Parathyroid adenoma (tissue), 2 donors: ENCODE results near the gene KLHL30.

ENCODE experiments used
- H2AFZ ChIP-seq: fragments of 300-600 bp; sonication (generic); one replicate; pipeline ENCODE4 v1.7.0; 2017; ENCODE audit warnings: antibody characterized with exemption, mild to moderate bottlenecking
- H3K27ac ChIP-seq: fragments of 300-600 bp; sonication (generic); one replicate; pipeline ENCODE4 v1.7.0; 2017
- H3K27me3 ChIP-seq: fragments of 300-600 bp; sonication (generic); one replicate; pipeline ENCODE4 v1.7.0; 2017; ENCODE audit warnings: low read length; ENCODE audit not compliant: control insufficient read depth, insufficient read depth
- H3K36me3 ChIP-seq: fragments of 300-600 bp; sonication (generic); one replicate; pipeline ENCODE4 v1.7.0; 2017; ENCODE audit warnings: low read length; ENCODE audit not compliant: control insufficient read depth, insufficient read depth
- H3K4me1 ChIP-seq: fragments of 300-600 bp; sonication (generic); one replicate; pipeline ENCODE4 v1.7.0; 2017; ENCODE audit warnings: control low read depth
- H3K4me2 ChIP-seq: fragments of 300-600 bp; sonication (generic); one replicate; pipeline ENCODE4 v1.7.0; 2017; ENCODE audit warnings: low read length
- H3K4me3 ChIP-seq: fragments of 300-600 bp; sonication (generic); one replicate; pipeline ENCODE4 v1.7.0; 2017; ENCODE audit warnings: low read depth, low read length
- H3K79me2 ChIP-seq: fragments of 300-600 bp; sonication (generic); one replicate; pipeline ENCODE4 v1.7.0; 2017; ENCODE audit warnings: control low read depth
- H3K9ac ChIP-seq: fragments of 300-600 bp; sonication (generic); one replicate; pipeline ENCODE4 v1.7.0; 2017; ENCODE audit warnings: mild to moderate bottlenecking
- H3K9me3 ChIP-seq: fragments of 300-600 bp; sonication (generic); one replicate; pipeline ENCODE4 v1.7.0; 2017; ENCODE audit warnings: low read length; ENCODE audit not compliant: control insufficient read depth
- TF ChIP-seq, protein P1 (sequence below): fragments of 300-600 bp; sonication (generic); IDR thresholded peaks from one replicate; pipeline ENCODE4 v1.7.0; 2017; ENCODE audit warnings: antibody characterized with exemption, mild to moderate bottlenecking
- donor health status: primary hyperparathyroidism.

KLHL30 gene

DNA sequence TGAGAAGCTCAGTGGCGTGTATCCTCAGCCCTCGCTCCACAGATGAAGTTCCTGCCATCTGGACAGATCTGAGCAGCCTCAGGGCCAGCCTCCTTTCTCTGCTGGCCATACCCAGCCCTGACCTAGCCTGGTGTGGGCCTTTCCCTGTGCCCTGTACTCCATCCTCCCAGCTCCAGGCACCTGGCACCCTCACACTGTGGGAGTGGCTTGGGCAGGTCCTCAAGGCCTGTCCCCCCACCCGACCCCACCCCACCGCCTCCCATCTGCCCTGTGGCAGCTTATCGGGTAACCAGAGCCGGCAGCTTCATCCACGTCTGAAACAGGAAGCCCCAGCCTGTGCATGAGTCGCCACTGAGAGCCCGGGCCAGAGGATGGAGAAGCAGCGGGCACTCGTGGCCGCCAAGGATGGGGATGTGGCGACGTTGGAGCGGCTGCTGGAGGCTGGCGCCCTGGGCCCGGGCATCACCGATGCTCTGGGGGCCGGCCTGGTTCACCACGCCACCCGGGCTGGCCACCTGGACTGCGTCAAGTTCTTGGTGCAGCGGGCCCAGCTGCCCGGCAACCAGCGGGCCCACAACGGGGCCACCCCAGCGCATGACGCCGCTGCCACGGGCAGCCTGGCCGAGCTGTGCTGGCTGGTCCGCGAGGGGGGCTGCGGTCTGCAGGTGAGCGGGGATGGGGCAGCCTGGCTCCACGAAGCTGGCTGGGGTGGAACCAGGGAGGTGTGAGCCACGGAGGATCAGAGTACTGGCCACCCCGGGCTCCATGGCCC, 38.2 kb upstream of the KLHL30 start, which contains the start of gene ESPNL:
TSS of gene ESPNL (plus strand) at position 292 of the 772 bp plus-strand sequence. CDS start at position 372, 80 bp downstream.
- Histone ChIP-seq H3K9ac (no peak within 1 kb of the TSS), H3K27ac (no peak within 1 kb of the TSS)
- TF ChIP-seq, protein P1, sequence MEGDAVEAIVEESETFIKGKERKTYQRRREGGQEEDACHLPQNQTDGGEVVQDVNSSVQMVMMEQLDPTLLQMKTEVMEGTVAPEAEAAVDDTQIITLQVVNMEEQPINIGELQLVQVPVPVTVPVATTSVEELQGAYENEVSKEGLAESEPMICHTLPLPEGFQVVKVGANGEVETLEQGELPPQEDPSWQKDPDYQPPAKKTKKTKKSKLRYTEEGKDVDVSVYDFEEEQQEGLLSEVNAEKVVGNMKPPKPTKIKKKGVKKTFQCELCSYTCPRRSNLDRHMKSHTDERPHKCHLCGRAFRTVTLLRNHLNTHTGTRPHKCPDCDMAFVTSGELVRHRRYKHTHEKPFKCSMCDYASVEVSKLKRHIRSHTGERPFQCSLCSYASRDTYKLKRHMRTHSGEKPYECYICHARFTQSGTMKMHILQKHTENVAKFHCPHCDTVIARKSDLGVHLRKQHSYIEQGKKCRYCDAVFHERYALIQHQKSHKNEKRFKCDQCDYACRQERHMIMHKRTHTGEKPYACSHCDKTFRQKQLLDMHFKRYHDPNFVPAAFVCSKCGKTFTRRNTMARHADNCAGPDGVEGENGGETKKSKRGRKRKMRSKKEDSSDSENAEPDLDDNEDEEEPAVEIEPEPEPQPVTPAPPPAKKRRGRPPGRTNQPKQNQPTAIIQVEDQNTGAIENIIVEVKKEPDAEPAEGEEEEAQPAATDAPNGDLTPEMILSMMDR, result no peak

DNA sequence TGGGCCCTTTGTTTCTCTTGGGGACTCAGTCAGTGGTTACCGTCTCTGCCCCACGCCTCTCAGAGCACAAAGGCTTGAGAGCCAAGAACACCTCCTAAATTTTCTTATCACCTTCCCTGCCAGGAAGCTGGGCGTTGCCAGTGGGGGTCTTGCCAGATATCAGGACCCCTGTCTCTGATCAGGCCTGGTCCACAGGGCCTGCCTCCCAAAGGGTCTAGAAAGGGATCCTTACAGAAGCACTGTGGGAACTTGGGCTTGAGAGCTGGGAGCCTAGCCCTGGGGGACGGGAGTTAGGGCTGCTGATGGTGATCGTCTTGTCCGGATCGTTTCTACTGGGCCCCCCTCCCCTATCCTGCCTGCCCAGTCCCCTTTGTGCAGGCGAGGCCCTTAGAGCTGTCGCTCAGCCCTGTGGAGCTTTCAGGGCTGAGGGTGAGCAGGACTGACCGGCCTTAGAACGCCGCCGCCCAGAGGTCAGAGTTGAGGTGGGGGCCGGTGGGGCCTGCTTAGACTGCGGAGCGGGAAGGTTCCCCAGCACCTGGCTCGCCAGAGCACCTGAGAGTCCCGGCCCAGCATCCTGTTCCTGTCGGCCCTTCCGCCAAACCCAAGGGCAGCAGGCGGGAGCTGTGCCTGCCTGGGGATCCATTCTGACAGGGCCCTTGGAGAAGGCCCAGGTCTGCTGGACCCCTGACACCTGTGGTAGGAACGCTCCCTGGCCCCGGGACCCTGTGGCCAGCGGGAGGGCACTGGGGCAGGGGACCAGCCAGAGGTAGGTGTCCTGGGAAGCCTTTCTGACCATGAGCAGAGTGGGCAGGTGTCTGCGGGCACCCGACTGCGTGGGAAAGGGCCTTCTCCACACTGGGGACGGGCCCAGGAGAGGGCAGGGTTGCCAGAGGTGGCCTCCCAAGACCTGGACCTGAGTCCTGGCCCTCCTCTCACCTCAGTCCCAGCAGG, 37.4 kb upstream of the KLHL30 start:
- Histone ChIP-seq H3K36me3 (no peaks in the 10 kb centered on the region), H2AFZ (no peak overlapping the region), H3K4me3 (no peak overlapping the region), H3K4me2 (no peak overlapping the region), H3K79me2 (no peaks in the 10 kb centered on the region), H3K27ac (no peak overlapping the region), H3K4me1 (no peaks in the 10 kb centered on the region), H3K9me3 (no peaks in the 10 kb centered on the region), H3K9ac (no peak overlapping the region), H3K27me3 (no peaks in the 10 kb centered on the region)
- TF ChIP-seq, protein P1, result no peak

More for the DNA sequence above, 38.2 kb upstream of the KLHL30 start, which contains the start of gene ESPNL:
- no peak within 1 kb of the TSS for H3K4me2 ChIP-seq
- H3K4me1 ChIP-seq, result no peaks in the 10 kb centered on the region
- H3K36me3 ChIP-seq, result no peaks in the 10 kb centered on the region
- H3K9me3 ChIP-seq, result no peaks in the 10 kb centered on the region
- H3K27me3 ChIP-seq, result no peaks in the 10 kb centered on the region
- H3K79me2 ChIP-seq, result no peaks in the 10 kb centered on the region
- H2AFZ ChIP-seq, result no peak within 1 kb of the TSS
- no peak within 1 kb of the TSS for H3K4me3 ChIP-seq

DNA sequence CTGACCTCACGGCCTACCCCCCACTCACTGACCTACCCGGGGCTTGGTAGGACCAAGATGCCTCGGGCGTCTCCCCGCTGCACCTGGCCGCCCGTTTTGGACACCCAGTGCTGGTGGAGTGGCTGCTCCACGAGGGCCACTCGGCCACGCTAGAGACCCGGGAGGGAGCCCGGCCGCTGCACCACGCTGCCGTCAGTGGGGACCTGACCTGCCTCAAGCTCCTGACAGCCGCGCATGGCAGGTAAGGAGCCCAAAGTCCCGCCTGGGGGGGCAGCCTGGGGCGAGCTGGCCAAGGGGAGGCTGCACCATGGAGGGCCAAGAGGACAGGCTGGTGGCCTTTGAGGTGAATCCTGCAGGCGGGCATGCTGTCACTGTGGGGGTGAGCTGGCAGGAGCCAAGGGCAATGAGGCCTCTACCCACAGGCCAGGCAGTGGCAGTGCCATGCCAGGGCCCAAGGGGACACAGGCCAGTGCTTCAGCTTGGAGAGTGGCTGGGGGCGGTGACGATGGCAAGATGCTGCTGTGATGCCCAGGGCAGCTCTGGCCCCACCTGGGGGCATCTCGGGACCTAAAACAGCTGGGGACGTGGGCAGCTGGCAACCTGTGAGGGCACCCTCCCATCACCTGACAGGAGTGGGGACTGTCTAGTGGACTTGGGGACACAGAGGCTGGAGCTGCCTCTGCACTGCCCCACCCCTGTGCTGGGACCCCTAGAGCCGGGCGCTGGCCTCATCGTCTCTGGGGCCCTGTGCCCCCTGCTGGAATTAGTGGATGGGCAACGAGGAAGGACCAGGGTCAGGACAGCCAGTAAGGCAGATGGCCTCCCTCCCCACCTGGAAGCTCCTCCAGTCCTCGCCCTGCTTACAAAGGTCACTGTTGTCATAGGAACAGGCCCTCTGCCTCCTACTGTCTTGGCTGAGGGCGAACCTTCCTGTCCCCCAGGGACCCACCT, 36.3 kb upstream of the KLHL30 start:
- no peak overlapping the region for H3K9ac ChIP-seq
- H3K4me1 ChIP-seq, result no peaks in the 10 kb centered on the region
- H3K36me3 ChIP-seq, result no peaks in the 10 kb centered on the region
- H3K4me3 ChIP-seq, result no peak overlapping the region
- H3K4me2 ChIP-seq, result no peak overlapping the region
- H3K9me3 ChIP-seq, result no peaks in the 10 kb centered on the region
- no peak overlapping the region for H3K27ac ChIP-seq
- H3K79me2 ChIP-seq, result no peaks in the 10 kb centered on the region
- no peaks in the 10 kb centered on the region for H3K27me3 ChIP-seq
- no peak overlapping the region for H2AFZ ChIP-seq
- TF ChIP-seq, protein P1, result no peak

DNA sequence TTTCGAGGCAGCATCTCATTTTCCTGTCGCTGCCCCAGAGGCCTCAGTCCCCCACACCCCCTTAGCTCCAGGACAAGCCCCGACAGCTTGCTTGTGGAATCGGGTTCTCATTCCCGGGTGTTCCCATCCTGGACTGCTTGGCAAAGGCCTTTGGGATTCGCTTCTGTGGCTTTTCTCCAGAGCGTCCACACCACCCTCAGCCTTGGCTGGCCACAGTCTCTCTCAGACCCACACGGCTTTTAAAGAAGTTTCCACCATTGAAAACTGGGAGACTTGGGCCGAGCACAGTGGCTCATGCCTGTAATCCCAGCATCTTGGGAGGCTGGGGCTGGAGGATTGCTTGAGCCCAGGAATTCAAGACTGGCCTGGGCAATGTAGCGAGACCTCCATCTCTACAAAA, 35.6 kb upstream of the KLHL30 start:
- H3K9me3 ChIP-seq, result no peaks in the 10 kb centered on the region
- no peak overlapping the region for H3K9ac ChIP-seq
- no peak overlapping the region for H2AFZ ChIP-seq
- H3K36me3 ChIP-seq, result no peaks in the 10 kb centered on the region
- no peaks in the 10 kb centered on the region for H3K79me2 ChIP-seq
- no peaks in the 10 kb centered on the region for H3K4me1 ChIP-seq
- no peak overlapping the region for H3K27ac ChIP-seq
- no peak overlapping the region for H3K4me2 ChIP-seq
- no peaks in the 10 kb centered on the region for H3K27me3 ChIP-seq
- no peak overlapping the region for H3K4me3 ChIP-seq
- TF ChIP-seq, protein P1, result no peak
